ENCODE measurements around the gene CTDSPL. TPM values are rescaled to one million over a fixed set of nuclear protein-coding genes. Genes with fewer than 3 reads are reported as not detected.

CTDSPL gene
- total and polyA plus RNA-seq, 2 of the 8 experiments (the other 6 are each of a cell fraction or from before 2014, with no cell fraction given) = 20.3 to 42.2 TPM

- FAIRE-seq (no peak), DNase-seq (ENCODE audit: low read depth in 1 of 2, low spot score in 2 of 2) (no peak)
- Histone ChIP-seq H4K20me1 (replicated peaks in 1 of 2; ENCODE audit: control insufficient read depth in 1 of 2, insufficient read depth in 2 of 2, low read length in 2 of 2) (peaks cover 0 to 6% of the 10 kb centered on the region in 2 experiments), H3K9ac (replicated peaks in 1 of 4; ENCODE audit: extremely low read depth in 1 of 4, low read depth in 3 of 4, low read length in 3 of 4) (no peak overlapping the region), H2BK5ac (ENCODE audit: low read depth, low read length) (no peak overlapping the region; the same call in 1 of the 2 replicates), H3K4me1 (replicated peaks in 1 of 4; ENCODE audit: control insufficient read depth in 3 of 4, insufficient read depth in 4 of 4, low read length in 3 of 4) (peaks cover 0 to 10% (median 7%) of the 10 kb centered on the region in 4 experiments; a peak in 6 of 7 replicates), H3K23me2 (ENCODE audit: low read depth, low read length) (peaks cover 5% of the 10 kb centered on the region; the same call in 1 of the 2 replicates), H3K56ac (replicated peaks; ENCODE audit: insufficient read length, low read depth, low read length) (no peak overlapping the region), H3K27ac (ENCODE audit: low read depth, low read length) (no peak overlapping the region), H3K9me3 (ENCODE audit: insufficient read depth in 2 of 2, low read depth in 1 of 2, low read length in 1 of 2) (no peaks in the 10 kb centered on the region), H2BK20ac (ENCODE audit: low read length) (no peak overlapping the region), H3K36me3 (ENCODE audit: control insufficient read depth in 2 of 4, insufficient read depth in 4 of 4, low read length in 3 of 4) (peaks cover 0 to 2% (median under 1%) of the 10 kb centered on the region in 4 experiments; a peak in 1 of 8 replicates), H3K4me3 (ENCODE audit: extremely low read depth in 1 of 4, insufficient read depth in 2 of 4, low read depth in 3 of 4, low read length in 4 of 4) (no peak overlapping the region), H4K91ac (replicated peaks; ENCODE audit: insufficient read length, low read length) (no peak overlapping the region), H4K5ac (ENCODE audit: insufficient read length, low read depth, low read length) (no peak overlapping the region), H2AK5ac (ENCODE audit: low read depth, low read length) (no peak overlapping the region), H3K4ac (replicated peaks; ENCODE audit: insufficient read length, low read depth, low read length) (no peak overlapping the region), H2BK12ac (ENCODE audit: low read depth, low read length) (no peak overlapping the region), H2AFZ (ENCODE audit: low read length) (no peak overlapping the region), H3K4me2 (ENCODE audit: insufficient read depth in 1 of 2, low read depth in 2 of 2, low read length in 2 of 2) (no peak overlapping the region), H2BK120ac (replicated peaks; ENCODE audit: low read depth, low read length) (no peak overlapping the region), H3K27me3 (replicated peaks in 1 of 4; ENCODE audit: control insufficient read depth in 3 of 4, extremely low read depth in 1 of 4, insufficient read depth in 3 of 4, low read length in 3 of 4) (peaks cover 0 to 13% (median 5%) of the 10 kb centered on the region in 4 experiments; a peak in 2 of 7 replicates), H3K79me2 (ENCODE audit: control insufficient read depth in 1 of 2, insufficient read depth in 2 of 2, low read length in 2 of 2) (no peaks in the 10 kb centered on the region), H4K8ac (ENCODE audit: extremely low read depth, insufficient read depth, low read length) (no peak overlapping the region), H3K18ac (ENCODE audit: extremely low read depth, low read length) (no peak overlapping the region), H3K79me1 (ENCODE audit: low read depth, low read length) (no peaks in the 10 kb centered on the region; the same call in 1 of the 2 replicates), H3K14ac (ENCODE audit: insufficient read length) (no peak overlapping the region), H3K23ac (ENCODE audit: insufficient read length) (no peak overlapping the region), H2BK15ac (ENCODE audit: low read length) (peak overlapping the region; percentile 37; the same call in 1 of the 2 replicates)
- ChIA-PET CTCF (ENCODE audit: partially characterized antibody) (interaction anchor here (0.7 to 5.3 kb wide), 19 partner anchors 11 to 655 kb away, joined by 3 to 75 read pairs (median 4); partner anchors contain the start of genes PLCD1 and VILL), POLR2A (ENCODE audit: partially characterized antibody) (no interaction called here)
- 87% methylated on average over 6 of the region's 6 CpGs; no CpG with 5 or more reads in 1 of the 2 experiments for WGBS, 2 experiments (ENCODE audit: extremely low coverage in 1 of 2, insufficient coverage in 1 of 2, insufficient read length in 1 of 2, insufficient replicate concordance in 2 of 2, low coverage in 1 of 2, low lambda C conversion rate in 2 of 2, missing lambda C conversion rate in 1 of 2)
- TF ChIP-seq RXRA (IDR thresholded peaks at IDR 0.05; ENCODE audit: insufficient read depth, low read depth, low read length) (no peak), E2F6 (IDR thresholded peaks at IDR 0.05) (no peak), CBX8 (IDR thresholded peaks at IDR 0.05; ENCODE audit: borderline replicate concordance, low read depth, low read length) (no peak)
Observed at GRCh38 chr3:38000965-38001455, 139.3 kb downstream of the CTDSPL start.
